C4-2B (cell line): ENCODE measurements around the gene ANKH.

ENCODE experiments used
- ZFX ChIP-seq: fragments of 450-650 bp; IDR thresholded peaks from 2 replicates; pipeline ENCODE4 v1.6.1; 2017
- TF ChIP-seq, protein P1 (sequence below): fragments of 450-650 bp; conservative IDR thresholded peaks from 2 replicates; pipeline ENCODE4 v1.5.1; 2017; ENCODE audit warnings: mild to moderate bottlenecking

- TF ChIP-seq, protein P1, sequence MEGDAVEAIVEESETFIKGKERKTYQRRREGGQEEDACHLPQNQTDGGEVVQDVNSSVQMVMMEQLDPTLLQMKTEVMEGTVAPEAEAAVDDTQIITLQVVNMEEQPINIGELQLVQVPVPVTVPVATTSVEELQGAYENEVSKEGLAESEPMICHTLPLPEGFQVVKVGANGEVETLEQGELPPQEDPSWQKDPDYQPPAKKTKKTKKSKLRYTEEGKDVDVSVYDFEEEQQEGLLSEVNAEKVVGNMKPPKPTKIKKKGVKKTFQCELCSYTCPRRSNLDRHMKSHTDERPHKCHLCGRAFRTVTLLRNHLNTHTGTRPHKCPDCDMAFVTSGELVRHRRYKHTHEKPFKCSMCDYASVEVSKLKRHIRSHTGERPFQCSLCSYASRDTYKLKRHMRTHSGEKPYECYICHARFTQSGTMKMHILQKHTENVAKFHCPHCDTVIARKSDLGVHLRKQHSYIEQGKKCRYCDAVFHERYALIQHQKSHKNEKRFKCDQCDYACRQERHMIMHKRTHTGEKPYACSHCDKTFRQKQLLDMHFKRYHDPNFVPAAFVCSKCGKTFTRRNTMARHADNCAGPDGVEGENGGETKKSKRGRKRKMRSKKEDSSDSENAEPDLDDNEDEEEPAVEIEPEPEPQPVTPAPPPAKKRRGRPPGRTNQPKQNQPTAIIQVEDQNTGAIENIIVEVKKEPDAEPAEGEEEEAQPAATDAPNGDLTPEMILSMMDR: no peak
- TF ChIP-seq ZFX: no peak
These were observed 102.8 kb downstream of the ANKH start for GRCh38 chr5:14768508-14769365.
